Iris pigment epithelial cell (primary cell): Measurements from ENCODE around the gene CALHM4.

Experiments
- DNase-seq: peaks from one replicate; pipeline ENCODE4 v3.0.0-alpha.2; 2011; ENCODE audit warnings: low read depth

Gene CALHM4

GRCh38 chr6:116553451-116553850 is at the start of gene CALHM4:
CALHM4 (plus strand) TSS chr6:116553751; CDS start chr6:116553794, 43 bp downstream.
- DNase-seq, result no peak

GRCh38 chr6:116507324-116507723 is 46.2 kb upstream of the CALHM4 start:
- DNase-seq, result peak; percentile 82

GRCh38 chr6:116508527-116508926 is 45.0 kb upstream of the CALHM4 start:
- DNase-seq, result no peak

DNA sequence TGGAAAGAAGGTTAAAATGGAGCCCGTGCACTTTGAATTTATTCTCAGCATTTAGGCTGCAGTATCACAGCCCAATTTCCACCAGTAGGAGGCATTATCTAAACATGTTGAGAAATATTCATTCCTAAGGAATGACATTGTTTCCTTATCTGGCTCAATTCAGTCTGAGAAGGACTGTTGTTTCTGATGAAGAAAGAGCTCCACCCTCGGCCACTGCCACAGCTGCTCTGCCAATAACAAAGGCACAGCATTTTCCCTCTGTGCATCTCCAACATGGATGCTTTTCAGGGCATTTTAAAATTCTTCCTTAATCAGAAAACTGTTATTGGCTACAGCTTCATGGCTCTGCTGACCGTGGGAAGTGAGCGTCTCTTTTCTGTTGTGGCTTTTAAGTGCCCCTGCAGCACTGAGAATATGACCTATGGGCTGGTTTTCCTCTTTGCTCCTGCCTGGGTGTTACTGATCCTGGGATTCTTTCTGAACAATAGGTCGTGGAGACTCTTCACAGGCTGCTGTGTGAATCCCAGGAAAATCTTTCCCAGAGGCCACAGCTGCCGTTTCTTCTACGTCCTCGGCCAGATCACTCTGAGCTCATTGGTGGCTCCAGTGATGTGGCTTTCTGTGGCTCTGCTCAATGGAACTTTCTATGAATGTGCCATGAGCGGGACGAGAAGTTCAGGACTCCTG is 42.0 kb upstream of the CALHM4 start, which contains the start of gene CALHM5:
TSS of gene CALHM5 (plus strand) at position 216 of the 687 bp plus-strand sequence. CDS start at position 274, 58 bp downstream.
- peak; percentile 92 for DNase-seq

- peak; percentile 60 for DNase-seq
These were observed 41.4 kb upstream of the CALHM4 start for GRCh38 chr6:116512111-116512559.

DNA sequence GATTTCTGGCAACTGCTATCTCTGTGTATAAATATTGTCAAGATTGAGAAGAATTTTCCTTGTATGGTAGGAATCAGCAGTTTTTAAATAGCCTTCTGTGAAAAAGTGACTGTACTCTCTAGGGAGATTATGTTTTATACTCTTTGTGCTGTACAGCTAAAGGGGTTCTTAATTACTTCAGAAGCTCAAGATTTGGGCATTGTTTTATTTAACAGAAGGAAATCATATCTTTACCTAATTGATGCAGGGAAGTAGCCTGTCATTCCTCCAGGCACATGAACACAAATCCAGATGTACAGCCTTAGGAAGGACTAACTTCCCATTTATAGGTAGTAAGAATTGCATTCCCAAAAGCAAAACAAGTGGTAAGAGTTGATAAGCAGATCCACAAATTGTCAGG is 40.8 kb upstream of the CALHM4 start:
- DNase-seq, result no peak

- DNase-seq, result no peak
These were observed 40.2 kb upstream of the CALHM4 start for GRCh38 chr6:116513224-116513875.

- no peak for DNase-seq
These were observed 39.4 kb upstream of the CALHM4 start for GRCh38 chr6:116514111-116514510.

GRCh38 chr6:116515141-116515540 is 38.4 kb upstream of the CALHM4 start:
- DNase-seq, result no peak

- no peak for DNase-seq
These were observed 34.8 kb upstream of the CALHM4 start for GRCh38 chr6:116518621-116519368.

GRCh38 chr6:116522896-116523295 is 30.7 kb upstream of the CALHM4 start:
- no peak for DNase-seq

GRCh38 chr6:116524236-116524635 is 29.3 kb upstream of the CALHM4 start:
- DNase-seq, result no peak

DNA sequence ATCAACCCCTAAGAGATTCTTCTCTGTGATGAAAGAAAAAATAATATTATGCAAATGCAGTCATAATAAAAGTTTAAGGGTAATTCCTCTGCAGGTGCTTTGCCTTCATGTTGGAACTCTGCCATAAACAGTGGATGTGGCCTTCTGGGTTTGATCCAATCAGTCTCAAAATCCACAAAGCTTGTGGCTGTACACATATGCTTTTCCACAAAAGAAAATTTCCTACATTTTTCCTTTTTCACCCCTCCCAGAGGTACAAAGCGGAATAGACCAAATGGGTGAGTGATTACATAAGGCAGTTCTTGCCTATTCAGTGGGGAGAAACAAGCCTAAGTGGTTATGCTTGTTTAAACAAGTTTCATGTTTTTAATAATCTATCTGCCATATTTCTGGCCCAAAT is 25.4 kb upstream of the CALHM4 start:
- DNase-seq, result no peak

- peak; percentile 41 for DNase-seq
These were observed 24.8 kb upstream of the CALHM4 start for GRCh38 chr6:116528780-116529179.

- DNase-seq, result no peak
These were observed 23.9 kb upstream of the CALHM4 start for GRCh38 chr6:116529466-116530290.

- DNase-seq, result peak; percentile 36
These were observed 23.1 kb upstream of the CALHM4 start for GRCh38 chr6:116530436-116530835.

DNA sequence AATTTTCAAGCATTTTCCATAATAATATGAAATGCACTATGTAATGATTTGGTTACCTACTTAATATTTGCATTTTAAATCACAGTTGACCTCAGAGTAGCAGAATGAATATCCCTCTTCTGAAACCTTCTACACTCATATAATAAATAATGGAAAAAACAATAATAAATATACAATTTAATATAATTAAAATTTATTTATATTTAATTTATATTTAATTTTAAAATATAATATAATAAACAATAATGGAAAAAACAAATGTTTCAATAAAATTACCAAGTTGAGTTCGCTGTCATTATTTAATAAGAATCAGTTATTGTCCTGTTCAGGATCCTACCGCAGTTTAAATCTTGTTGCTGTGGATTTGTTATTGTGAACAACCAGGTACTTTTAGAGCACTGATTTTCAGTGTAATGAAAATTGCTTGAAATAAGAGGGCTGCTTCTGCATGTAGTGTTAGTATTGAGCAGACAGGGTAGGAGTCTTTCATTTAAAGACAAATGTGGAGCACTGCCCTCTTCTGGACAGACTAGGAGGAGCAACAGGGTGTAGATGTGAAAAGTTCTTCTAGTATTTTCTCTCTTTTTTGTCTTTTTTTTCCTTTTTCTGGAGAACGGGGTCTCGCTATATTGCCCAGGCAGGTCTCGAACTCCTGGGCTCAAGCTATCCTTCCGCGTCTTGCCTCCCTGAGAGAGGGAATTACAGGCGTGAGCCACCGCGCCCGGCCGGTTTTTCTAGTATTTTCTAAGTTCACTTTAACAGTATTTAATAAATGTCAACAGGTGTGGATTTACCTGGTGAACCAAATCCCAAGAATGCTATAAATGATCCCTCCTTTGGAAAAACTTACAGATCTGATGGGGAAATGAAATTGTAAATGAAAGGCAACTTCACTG is 21.6 kb upstream of the CALHM4 start:
- peak; percentile 78 for DNase-seq

DNA sequence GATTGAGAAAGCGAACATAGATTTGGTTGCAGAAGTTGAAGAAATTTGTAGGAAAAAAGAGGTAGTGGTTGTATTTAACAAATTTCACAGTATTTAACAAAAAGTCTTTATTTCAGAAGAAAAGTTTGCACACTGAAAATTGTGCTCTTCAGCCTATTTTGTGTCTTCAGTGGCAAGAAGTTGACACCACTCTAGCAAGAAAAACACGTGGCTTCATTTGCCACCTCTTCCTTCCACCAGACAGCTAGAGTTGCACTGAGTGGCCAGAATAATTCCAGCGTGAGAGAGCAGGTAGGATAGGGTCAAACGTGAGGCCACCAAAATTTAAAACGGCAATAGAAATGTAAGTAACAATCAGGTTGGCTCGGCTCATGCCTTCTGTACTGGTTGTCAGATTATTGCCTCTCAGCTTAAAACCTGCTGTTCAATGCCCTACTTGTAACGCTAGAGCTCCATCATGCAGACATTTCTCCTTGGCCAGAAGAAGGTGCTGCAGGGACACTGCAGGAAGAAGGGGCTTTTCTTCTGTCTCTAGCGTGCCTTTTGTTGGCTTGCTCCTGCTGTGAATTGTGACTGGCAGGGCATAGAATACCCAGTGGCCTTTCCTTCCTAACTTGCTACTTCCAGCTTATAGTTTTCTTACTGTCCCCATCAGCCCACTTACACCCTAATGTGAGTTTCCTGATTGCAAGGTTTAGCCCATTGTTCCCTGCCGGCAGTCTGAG is 20.2 kb upstream of the CALHM4 start:
- DNase-seq, result no peak

GRCh38 chr6:116535109-116535508 is 18.4 kb upstream of the CALHM4 start:
- no peak for DNase-seq

DNA sequence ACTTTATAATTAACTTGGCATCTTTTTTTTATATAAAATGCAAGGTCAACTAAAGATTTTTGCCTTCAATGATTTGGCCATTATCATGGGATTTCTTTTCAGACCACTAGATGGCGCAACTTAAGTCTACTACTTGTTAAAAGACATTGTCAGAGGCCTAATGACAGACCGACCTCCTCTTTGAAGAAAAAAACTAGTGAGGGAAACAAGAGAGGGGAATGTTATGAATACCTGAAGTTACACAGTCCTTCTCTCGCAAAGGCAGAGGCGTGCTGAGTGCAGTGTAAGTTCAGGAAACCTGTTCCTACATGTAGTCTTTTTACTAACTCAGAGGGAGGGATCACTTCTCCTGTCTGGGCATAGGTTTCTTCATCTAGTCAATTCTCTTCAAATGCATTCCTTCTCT is 17.3 kb upstream of the CALHM4 start:
- DNase-seq, result peak; percentile 66
